DOHH2 (cell line): Measurements from ENCODE around the gene ABCB8.

Source experiments
- CTCF ChIP-seq: fragments of 200-600 bp; sonication (generic); IDR thresholded peaks from one replicate; pipeline ENCODE4 v1.5.1; 2014; ENCODE audit warnings: antibody characterized with exemption, mild to moderate bottlenecking, low read depth, low read length; ENCODE audit not compliant: poor library complexity, severe bottlenecking
- EZH2phosphoT487 ChIP-seq: fragments of 200-600 bp; sonication (generic); IDR thresholded peaks from 2 replicates; pipeline ENCODE4 v1.6.1; 2017; ENCODE audit warnings: borderline replicate concordance, mild to moderate bottlenecking, antibody characterized with exemption, low read length, moderate library complexity, mixed read lengths

GRCh38 chr7:151023232-151023631, 5.0 kb upstream of the ABCB8 start:
- TF ChIP-seq CTCF (no peak), EZH2phosphoT487 (no peak)
